Hepatocyte (in vitro differentiated cells): ENCODE results near the gene FGF9.

Source experiments
- CTCF ChIP-seq: fragments of 200-600 bp; sonication (generic); IDR thresholded peaks from 2 replicates; pipeline ENCODE4 v1.5.1; 2016; ENCODE audit warnings: antibody characterized with exemption, mild to moderate bottlenecking; ENCODE audit not compliant: poor library complexity
- EZH2 ChIP-seq: fragments of 200-600 bp; sonication (generic); IDR thresholded peaks from 2 replicates; pipeline ENCODE4 v1.6.1; 2016; ENCODE audit warnings: antibody characterized with exemption, mild to moderate bottlenecking, borderline replicate concordance
- EZH2phosphoT487 ChIP-seq: fragments of 200-600 bp; sonication (generic); IDR thresholded peaks from one replicate; pipeline ENCODE4 v1.6.1; 2018; ENCODE audit warnings: antibody characterized with exemption, mild to moderate bottlenecking, low read depth, moderate library complexity; ENCODE audit not compliant: unreplicated experiment, severe bottlenecking

DNA sequence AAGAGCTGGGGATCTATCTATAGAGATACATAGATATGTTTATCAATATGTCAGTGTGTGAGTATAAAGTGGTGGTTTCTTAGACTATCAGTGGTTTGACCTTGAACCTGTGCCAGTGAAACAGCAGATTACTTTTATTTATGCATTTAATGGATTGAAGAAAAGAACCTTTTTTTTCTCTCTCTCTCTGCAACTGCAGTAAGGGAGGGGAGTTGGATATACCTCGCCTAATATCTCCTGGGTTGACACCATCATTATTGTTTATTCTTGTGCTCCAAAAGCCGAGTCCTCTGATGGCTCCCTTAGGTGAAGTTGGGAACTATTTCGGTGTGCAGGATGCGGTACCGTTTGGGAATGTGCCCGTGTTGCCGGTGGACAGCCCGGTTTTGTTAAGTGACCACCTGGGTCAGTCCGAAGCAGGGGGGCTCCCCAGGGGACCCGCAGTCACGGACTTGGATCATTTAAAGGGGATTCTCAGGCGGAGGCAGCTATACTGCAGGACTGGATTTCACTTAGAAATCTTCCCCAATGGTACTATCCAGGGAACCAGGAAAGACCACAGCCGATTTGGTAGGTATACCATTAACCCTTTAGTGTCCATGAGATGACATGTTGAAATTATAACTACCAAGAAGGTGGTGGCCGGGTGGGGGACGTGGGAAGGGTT, 880 bp downstream of the FGF9 start:
- TF ChIP-seq CTCF (no peak), EZH2 (no peak), EZH2phosphoT487 (no peak)
